Breast epithelium (tissue), 3 donors: ENCODE results near the gene TFAP2B.
A peak's percentile ranks its signal among the peaks of the same experiment; 100 is the strongest.

Experiments used
- POLR2A ChIP-seq: fragments of 450-650 bp; IDR thresholded peaks from one replicate; pipeline ENCODE4 v1.6.1; 2016; ENCODE audit warnings: antibody characterized with exemption, mild to moderate bottlenecking, moderate library complexity
- POLR2AphosphoS5 ChIP-seq, 3 donors: sonication (generic); formaldehyde crosslinking; IDR thresholded peaks; one replicate each; pipeline ENCODE4 v1.6.1; 2017; ENCODE audit warnings: antibody characterized with exemption in 3 of 3
- TF ChIP-seq, protein P1 (sequence below), 3 donors: fragments of 450-650 bp; IDR thresholded peaks; one replicate each; pipeline ENCODE4 v1.5.1; 2016 to 2017; ENCODE audit warnings: antibody characterized with exemption in 3 of 3, mild to moderate bottlenecking in 3 of 3, moderate library complexity in 3 of 3

DNA sequence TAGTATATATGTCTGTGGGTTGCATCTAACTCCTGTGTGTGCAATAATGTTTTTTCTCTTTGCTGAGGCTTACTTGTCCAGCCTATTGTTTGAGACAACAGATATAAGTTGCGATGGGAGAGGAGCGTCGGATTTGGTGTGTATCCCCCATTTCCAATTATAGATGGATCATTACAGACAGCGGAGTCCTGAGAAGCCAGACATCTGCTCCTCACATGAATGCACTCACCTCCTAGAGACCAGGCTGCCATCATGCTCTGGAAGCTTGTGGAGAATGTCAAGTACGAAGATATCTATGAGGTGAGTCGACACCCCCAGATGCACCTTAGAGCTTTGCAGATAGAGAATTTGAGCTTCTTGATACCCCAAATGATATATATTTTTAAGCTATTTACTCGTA is at the start of gene TFAP2B:
- TF ChIP-seq, protein P1, sequence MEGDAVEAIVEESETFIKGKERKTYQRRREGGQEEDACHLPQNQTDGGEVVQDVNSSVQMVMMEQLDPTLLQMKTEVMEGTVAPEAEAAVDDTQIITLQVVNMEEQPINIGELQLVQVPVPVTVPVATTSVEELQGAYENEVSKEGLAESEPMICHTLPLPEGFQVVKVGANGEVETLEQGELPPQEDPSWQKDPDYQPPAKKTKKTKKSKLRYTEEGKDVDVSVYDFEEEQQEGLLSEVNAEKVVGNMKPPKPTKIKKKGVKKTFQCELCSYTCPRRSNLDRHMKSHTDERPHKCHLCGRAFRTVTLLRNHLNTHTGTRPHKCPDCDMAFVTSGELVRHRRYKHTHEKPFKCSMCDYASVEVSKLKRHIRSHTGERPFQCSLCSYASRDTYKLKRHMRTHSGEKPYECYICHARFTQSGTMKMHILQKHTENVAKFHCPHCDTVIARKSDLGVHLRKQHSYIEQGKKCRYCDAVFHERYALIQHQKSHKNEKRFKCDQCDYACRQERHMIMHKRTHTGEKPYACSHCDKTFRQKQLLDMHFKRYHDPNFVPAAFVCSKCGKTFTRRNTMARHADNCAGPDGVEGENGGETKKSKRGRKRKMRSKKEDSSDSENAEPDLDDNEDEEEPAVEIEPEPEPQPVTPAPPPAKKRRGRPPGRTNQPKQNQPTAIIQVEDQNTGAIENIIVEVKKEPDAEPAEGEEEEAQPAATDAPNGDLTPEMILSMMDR (IDR thresholded peaks at IDR 0.05): no peak
- TF ChIP-seq POLR2A (no peak), POLR2AphosphoS5 (IDR thresholded peaks at IDR 0.05) (peak in 1 of 3 donors; percentile 34)
